GM20000 (cell line): ENCODE data around the gene GPC1.

ENCODE experiments used
- DNase-seq: peaks from one replicate; pipeline ENCODE4 v3.0.0; 2012; ENCODE audit warnings: low spot score
- CTCF ChIP-seq: IDR thresholded peaks from 2 replicates; pipeline ENCODE4 v1.5.1; 2012; ENCODE audit warnings: mild to moderate bottlenecking, control low read depth; ENCODE audit errors: extremely low read depth, missing control alignments

GPC1 gene

GRCh38 chr2:240439698-240440151 lies 4.3 kb downstream of the GPC1 start:
- TF ChIP-seq CTCF = no peak
- DNase-seq = no peak

GRCh38 chr2:240440251-240440650 lies 4.8 kb downstream of the GPC1 start:
- peak; percentile 22 for DNase-seq
- no peak for TF ChIP-seq CTCF

GRCh38 chr2:240440704-240441320 lies 5.3 kb downstream of the GPC1 start:
- peak; percentile 21 for DNase-seq
- no peak for TF ChIP-seq CTCF

- no peak for TF ChIP-seq CTCF
- peak; percentile 16 for DNase-seq
Observed at GRCh38 chr2:240441326-240441992, 6.0 kb downstream of the GPC1 start.

GRCh38 chr2:240441993-240442411 lies 6.5 kb downstream of the GPC1 start:
- TF ChIP-seq CTCF = no peak
- no peak for DNase-seq

- TF ChIP-seq CTCF = no peak
Observed at GRCh38 chr2:240442891-240443715, 7.6 kb downstream of the GPC1 start.

GRCh38 chr2:240443891-240444301 lies 8.4 kb downstream of the GPC1 start:
- no peak for DNase-seq
- no peak for TF ChIP-seq CTCF

More at GRCh38 chr2:240442891-240443715, 7.6 kb downstream of the GPC1 start:
- no peak for DNase-seq
